Occipital lobe (tissue), 2 donors: ENCODE measurements around the gene PCNX3. TPM values are rescaled to one million over a fixed set of nuclear protein-coding genes. Genes with fewer than 3 reads are reported as not detected.
"Not testable (repeated sequence)": the region's sequence is repeated elsewhere in the genome, so short reads cannot be mapped to it uniquely, and the experiment has no call there.

ENCODE experiments used
- DNase-seq: peaks from one replicate; lab custom pipeline; 2025; lab: John Stamatoyannopoulos, UW
- total RNA-seq: library from RNA; depleted of rRNA; stranded (reverse); fragments of >200 nt; gene quantifications from one replicate; pipeline ENCODE4 v1.2.3, GENCODE V29; 2014

PCNX3 gene
- total RNA-seq, 1 donor from 2014 or later: 7.0 TPM

DNA sequence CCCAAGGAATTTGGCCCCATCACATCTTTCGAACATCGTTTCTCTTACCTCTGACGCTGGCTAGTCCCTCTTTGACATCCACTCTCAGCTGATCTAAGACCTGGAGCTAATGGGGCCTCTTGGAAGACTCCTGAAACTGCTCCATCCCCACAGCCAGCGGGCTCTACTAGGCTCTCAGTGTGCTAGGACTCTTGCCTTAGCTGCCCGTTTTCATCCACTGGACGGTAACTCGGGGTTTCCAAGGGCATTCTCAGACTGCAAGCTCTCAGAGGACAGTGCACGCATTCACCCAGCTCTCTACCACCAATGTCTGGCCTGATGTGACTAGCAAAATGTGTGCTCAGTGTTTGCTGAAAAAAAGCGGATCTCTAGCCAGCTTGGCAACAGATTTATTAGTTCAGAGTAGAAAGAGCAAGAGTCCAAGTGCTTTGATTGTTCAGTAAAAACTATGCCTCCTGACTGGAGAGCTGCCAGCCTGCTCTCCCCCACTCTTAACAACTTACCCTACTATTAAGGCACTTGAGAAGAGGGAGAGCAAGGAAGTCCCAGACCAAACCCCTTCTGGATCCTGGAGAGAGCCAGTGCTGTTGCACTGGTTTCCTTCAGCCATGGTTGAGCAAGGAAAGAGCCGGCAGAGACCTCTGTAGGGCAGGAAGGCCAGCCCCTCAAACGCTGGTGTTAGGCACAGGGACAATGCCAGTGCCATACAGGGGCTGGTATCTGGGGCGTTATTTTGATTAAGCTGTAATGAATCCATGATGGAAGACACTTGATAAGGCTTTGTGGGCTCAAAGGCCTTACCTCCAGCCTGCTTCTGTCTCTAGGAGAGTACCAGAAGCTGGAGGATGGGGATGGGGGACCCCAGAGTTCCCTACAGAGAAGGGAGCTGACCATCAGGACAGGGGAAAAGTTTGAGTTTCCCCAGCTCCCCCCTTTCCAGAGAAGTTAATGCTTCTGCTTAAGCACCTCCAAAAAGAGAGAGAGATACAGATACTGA, 38.0 kb downstream of the PCNX3 start:
- DNase-seq: no peak

DNA sequence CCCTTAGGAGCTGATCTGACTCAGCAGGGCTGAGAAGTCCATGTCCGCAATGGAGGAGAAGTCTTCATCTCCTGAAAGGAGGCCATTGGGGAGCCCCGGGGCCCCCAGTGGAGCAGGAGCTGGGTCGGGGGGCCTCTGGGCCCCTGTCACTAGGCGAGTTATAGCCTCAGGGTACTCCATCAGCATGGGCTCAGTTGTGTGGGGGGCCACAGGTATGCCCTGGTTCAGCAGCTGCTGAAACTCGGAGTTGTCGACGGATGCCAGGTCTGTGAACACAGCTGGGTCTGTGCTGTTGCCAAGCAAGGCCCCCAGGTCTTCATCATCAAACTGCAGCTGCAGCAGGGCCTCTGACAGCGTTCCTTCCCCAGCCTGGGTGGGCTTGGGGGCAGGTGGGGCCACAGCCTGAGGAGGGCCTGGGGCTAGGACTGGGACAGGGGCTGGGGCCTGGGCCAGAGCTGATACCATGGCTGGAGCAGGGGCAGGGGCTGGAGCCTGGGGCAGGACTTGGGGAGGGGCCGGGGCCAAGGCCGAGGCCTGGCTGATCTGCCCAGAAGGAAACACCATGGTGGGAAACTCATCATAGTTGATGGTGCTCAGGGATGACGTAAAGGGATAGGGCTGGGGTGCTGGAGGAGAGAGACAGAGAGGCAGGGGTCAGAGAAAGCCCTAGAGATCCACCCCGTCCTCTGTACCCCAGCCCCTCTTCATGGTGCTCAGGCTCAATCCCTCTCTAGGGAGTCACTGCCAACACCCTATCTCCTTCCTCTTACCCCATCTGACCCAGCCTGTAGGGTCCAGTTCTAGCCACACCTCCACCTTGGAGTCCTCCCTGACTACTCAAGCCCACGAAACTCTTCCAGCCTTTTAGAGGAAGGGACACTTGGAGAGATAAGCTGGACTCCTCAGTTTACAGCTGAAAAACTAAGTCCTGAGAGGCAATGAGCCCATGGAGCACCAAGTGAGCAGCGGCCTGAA, 39.1 kb downstream of the PCNX3 start:
- DNase-seq: no peak

DNA sequence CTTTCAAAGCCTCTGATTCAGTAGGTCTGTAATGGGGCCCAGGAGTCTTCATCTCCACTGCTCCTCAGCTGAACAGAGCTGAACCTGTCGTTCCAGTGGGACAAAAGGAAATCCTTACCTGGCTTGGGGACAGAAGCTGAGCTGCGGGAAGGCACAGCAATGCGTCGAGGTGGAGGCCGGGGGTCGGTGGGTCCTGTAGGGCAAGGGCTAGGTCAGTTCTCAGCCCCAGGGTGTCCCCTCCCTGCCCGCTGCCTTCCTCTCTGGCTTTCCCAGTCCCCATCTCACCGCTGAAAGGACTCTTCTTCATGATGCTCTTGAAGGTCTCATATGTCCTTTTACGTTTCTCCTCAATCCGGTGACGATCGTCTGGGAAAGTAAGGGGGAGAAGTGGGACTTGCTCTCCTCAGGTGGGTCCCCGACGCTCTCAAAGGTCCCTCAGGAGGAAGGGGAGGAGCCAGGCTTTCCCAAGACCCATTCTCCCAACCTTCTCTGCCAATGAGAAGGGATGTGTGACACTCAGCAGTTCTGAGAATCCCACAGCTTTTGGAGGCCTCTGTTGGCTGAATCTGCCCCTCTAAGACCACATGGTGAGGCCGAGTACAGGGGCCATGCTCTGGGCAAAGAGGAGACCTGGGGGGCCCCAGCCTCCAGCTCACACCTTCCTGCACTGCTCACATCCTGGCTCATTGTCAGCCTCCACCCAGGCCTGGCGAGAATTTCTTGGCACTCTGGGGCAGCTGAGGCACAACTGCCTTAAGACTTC, 40.2 kb downstream of the PCNX3 start:
- DNase-seq: no peak

DNA sequence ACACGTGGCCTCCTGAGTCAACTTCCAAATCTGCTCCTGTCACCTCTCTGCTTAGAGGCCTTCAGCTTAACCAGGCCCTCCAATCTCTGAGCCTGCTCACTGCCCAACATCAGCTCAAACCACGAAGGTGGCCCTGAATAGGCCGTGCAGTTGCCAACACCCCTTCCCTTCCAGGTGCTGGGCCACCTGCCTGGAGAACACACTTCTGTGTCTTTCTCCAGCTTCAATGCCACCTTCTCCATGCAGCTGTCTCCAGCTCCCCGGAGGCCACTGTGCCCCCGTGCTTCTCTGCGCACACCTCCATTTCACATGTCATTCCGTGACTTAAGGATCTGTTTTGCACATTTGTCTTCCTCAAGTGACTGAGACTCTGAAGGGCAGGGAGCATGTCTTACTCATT, 41.9 kb downstream of the PCNX3 start:
- DNase-seq: no peak

DNA sequence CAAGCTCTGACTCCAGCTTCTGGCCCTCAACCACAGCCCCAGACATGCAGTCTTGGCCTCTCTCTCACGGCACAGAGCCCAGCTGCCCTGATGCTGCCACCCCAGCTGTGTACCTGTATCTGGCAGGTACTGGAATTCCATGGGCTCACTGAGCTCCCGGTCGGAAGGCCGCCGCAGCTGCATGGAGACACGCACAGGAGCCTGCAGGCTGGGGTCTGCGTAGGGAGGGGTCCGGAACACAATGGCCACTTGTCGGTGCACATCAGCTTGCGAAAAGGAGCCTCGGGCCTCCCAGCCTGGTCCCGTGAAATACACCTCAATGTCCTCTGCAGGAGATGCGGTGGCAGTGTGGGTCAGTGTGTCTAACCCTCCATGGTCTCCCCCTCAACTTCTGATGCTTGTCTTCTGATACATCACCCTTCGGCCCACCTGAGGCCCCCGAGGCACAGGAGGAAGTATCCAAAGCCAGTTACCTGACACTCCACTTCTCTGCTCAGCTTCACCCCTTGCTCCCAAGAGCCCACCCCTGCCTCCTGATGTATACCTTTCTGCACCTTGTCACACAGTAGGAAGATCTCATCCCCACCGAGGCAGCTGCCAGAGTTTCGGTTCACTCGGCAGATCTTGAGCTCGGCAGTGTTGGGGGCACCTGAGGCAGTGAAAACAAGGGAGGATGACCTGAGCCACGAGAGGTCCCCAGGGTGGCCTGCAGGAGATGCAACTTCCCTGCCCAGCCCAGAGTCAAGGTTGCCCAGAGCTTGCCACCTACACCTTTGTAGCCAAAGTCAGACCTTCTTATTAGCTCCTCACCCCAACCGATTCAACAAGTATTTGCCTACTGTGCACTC, 42.8 kb downstream of the PCNX3 start:
- DNase-seq: no peak

DNA sequence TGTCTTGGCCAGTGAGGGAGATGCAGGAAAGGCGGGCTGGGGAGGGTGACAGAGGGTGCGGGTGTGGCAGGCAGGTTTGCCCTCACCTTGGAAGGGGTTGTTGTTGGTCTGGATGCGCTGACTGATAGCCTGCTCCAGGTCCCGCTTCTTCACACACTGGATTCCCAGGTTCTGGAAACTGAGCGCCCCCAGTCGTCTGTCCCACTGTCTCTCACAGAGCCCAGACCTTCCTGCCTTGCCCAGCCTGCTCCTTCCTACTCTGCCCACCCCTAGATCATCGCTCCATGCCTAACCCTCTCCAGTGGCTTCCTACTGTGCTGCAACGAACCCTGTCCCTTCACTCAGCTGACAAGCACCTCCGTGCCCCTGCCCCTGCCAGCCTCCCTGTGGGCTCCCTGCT, 44.5 kb downstream of the PCNX3 start:
- DNase-seq: no peak

DNA sequence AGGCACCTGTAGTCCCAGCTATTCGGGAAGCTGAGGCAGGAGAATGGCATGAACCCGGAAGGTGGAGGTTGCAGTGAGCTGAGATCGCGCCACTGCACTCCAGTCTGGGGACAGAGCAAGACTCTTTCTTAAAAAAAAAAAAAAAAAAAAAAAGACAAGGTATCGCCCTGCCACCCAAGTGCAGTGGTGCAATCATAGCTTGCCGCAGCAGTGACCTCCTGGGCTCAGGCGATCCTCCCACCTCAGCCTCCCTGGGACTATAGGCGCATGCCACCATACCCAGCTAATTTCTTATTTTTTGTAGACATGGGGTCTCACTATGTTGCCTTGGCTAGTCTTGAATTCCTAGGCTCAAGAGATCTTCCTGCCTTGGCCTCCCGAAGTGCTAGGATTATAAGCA, 45.3 kb downstream of the PCNX3 start:
- not testable (repeated sequence) for DNase-seq

DNA sequence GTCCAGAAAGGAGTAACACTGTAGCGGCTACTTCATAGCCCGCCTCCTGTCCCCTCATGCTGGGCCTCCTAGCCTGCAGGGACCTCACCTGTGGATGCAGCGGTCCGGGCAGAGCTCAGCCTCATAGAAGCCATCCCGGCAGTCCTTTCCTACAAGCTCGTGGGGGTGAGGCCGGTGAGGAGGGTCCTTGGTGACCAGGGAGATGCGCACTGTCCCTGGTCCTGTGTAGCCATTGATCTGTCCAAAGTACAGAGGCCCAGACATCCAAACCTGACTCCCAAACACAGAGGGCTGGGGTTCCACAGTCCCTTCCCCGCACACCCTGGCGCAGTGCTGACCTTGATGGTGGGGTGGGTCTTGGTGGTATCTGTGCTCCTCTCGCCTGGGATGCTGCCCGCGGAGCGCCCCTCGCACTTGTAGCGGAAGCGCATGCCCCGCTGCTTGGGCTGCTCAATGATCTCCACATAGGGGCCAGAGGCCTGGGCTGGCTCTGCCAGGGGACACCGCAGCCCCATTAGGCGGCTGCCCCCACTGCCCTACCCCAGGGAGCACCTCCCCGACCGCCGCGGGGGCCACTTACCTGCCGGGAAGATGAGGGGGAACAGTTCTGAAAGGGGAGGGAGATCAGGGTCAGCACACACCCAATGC, 46.1 kb downstream of the PCNX3 start:
- no peak for DNase-seq

DNA sequence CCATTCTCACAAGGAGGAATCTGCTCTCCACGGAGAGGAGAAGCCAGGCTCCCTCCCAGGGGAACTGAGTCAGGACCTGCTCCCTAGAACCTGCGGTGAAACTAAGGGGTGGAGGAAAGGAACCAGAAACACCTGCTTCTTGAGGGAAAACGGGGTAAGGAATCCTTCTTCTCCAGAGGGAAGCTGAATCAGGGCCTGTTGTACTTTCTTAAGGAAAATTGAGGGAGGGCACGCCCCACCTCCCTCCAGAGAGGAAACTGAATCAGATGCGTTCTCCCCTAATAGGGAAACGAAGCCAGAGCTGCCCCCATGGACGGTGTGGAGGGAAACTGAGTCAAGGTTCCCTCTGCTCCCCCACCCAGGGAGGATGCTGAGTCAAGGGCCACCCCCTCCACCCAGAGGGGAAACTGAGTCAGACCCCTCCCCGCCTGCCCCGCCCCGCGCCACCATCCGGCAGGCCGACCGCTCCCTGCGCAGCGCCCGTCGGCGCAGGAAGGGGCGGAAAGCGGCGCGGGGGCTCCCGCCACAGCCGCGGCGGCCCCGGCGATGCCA, 46.7 kb downstream of the PCNX3 start:
- no peak for DNase-seq

DNA sequence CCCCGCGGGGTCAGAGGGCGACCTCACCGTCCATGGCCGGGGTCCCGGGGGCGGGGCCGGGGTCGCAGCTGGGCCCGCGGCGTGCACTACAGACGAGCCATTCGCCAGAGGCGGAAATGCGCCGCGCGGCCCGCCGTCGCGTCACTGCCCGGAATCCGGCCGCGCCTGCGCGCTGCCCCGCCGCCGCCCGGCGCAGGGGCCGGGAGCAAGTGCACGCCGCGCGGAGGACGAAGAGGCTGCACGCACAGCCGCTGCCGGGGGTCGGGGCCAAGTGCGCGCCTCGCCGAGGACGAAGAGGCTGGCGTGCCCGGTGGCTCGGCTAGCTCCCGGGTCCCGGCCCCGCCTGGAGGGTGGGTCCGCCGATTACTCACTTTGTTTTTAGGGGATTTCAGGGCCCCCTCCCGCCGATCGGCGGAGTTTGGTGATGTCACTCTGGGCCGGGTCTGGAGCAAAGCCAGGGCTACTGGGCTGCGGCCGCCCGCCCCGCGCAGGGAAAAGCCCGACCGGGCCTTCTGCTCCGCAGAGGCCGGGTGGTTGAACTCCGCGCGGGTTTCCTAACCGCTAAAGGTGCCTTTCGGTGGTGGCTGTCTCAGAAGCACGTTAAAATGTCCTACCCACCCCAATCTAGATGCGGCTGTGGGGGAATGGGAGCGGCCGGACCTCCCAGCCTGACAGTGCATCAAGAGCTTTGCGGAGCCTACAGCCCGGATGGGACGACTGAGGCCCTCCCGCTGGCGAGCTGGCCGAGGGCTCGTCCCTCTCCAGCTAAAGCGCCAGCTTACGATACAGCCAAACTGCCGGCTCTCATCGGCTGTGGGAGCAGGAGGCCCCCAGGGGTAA, 47.4 kb downstream of the PCNX3 start, which contains the start of gene RELA:
RELA (minus strand) TSS at position 118 of the 840 bp plus-strand sequence; CDS start at position 34, 84 bp downstream.
- DNase-seq: peak; percentile 86

DNA sequence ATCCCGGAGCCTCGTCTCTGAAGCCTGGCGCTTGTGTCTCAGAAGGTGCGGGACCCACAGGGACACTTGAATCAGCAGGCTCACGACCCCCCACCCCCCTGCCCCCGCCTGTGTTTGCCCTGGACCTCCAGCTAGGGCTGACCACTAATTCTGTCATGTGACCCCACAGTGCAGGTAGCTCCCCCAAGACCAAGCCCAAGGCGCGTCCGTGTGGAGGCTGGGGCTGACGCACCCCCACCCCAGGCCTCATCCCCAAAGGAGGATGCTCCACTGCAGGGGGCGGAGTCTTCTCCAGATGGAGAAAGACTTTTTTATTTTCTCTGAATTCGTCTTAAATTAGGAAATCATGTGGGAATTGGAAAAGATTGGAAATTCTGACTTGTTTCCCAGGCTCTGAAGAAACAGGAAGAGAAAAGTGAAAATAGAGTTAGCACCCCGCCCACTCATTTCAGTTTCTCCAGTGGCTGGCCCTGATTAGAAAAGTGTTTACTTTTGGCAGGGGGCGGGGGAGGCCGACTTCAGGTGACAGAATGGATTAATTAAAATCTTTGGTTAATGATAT, 48.1 kb downstream of the PCNX3 start:
- peak; percentile 42 for DNase-seq

DNA sequence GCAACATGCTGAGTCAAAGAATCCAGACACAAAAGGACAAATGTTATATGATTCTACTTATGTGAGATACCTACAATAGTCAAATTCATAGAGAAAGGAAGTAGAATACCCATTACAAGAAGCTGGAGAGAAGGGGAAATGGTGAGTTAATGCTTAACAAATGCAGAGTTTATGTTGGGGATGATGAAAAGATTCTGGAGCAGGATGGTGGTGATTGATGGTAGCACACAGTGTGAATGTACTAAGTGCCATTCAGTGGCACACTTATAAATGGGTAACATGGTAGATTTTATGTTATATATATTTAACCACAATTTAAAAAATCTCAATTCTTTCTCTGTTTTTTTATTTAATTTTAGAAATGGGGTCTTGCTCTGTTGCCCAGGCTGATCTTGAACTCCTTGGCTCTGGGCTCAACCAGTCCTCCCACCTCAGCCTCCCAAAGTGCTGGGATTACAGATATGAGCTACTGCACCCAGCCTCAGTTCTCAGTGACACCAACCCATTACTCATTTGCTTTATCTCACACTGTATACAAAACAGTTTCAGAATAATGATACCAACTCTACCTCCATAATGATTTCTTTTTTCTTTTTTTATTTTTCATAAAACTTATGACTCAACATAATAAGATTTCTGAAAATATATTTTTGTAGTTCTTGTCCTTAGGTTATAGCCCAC, 56.7 kb downstream of the PCNX3 start:
- DNase-seq: no peak

DNA sequence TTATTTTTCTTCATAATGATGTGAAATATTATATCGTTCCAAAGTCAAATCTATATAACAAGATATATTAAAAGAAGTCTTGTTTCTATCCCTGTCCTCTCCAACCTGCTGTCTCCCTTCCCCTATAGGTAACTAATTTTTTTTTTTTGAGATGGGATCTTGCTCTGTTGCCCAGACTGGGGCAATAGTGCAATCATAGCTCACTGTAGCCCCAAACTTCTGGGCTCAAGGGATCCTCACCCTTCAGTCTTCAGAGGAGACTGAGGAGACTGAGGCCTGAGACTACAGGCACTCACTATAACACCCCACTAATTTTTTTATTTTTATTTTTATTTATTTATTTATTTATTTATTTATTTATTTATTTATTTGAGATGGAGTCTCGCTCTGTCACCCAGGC, 57.4 kb downstream of the PCNX3 start:
- no peak for DNase-seq

DNA sequence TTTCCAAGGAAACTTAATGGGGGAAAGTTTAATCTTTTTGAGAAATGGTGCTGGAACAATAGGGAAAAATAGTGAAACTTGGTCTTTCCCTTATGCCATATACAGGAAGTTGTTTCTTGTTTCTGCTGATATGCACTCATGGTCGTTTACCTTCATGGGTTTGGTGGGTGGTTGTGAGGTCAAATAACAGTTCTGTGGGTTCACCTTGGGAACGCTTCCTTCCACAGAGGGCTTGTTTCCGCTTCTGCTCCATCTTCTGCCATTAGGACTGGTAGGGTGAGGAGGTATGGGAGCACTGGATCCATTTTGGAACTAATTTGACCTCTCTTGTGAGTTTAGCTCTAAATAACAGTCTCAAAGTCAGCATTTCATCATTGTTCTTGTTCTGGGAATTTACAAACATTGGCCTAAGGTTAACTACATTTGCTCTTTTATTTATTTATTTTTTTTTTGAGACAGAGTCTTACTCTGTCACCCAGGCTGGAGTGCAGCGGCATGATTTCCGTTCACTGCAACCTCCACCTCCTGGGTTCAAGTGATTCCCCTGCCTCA, 64.7 kb downstream of the PCNX3 start:
- DNase-seq: no peak

DNA sequence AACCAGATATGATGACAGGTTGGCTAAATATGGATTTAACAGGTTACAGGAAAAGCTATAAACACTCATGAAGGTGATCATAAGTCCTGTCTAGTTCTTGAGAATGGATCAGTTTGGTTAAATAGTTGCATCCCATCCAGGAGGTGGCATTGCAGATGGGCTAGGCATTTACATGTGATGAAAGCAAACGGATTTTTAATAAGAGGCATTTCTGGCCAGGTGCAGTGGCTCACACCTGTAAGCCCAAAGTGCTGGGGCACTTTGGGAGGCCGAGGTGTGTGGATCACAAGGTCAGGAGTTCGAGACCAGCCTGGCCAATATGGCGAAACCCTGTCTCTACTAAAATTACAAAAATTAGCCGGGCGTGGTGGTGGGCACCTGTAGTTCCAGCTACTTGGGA, 67.9 kb downstream of the PCNX3 start:
- not testable (repeated sequence) for DNase-seq

DNA sequence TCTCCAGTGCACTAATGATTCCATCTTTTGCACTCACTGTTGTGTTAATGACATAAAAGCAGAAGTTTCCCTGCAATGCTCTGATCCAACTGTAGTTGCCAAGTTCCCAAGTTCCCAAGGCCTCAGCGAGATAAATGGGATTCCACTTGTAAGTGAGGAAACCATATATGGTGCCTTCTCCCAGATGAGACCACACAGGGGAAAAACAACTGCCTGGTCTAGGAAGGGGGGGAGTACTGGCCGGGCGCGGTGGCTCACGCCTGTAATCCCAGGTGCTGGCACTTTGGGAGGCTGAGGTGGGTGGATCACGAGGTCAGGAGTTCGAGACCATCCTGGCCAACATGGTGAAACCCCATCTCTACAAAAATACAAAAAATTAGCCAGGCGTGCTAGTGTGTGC, 70.4 kb downstream of the PCNX3 start:
- no peak for DNase-seq
